H1 (cell line): ENCODE measurements around the gene ZNF587B. TPM values are rescaled to one million over a fixed set of nuclear protein-coding genes. Genes with fewer than 3 reads are reported as not detected.
"Not testable (repeated sequence)": the region's sequence is repeated elsewhere in the genome, so short reads cannot be mapped to it uniquely, and the experiment has no call there.

Source experiments
- CTCF ChIA-PET: fragments of 300-600 bp; sonication (Branson Sonifier 250); formaldehyde crosslinking; loops from one replicate; lab custom pipeline; 2021; ENCODE audit not compliant: partially characterized antibody; lab: Charles Lee
- POLR2A ChIA-PET: fragments of 300-600 bp; sonication (Branson Sonifier 250); formaldehyde crosslinking; loops from one replicate; lab custom pipeline; 2021; ENCODE audit warnings: inconsistent platforms; ENCODE audit not compliant: partially characterized antibody; lab: Charles Lee
- DNase-seq, 2 experiments: peaks; one replicate each; pipeline versions ENCODE4 v3.0.0 to v3.0.0-alpha.2; 2010 to 2022; ENCODE audit warnings: low spot score in 2 of 2, low read depth in 1 of 2, mixed read lengths in 1 of 2
- FAIRE-seq: peaks from 2 replicates; lab custom pipeline; 2011; peaks lifted over from hg19 to GRCh38; lab: Jason Lieb, UNC
- H2AFZ ChIP-seq: 2 replicates; pipeline ENCODE4 v1.8.1; 2012; ENCODE audit warnings: low read length, inconsistent platforms
- H2AK5ac ChIP-seq: 2 replicates; pipeline ENCODE4 v1.6.1; 2013; ENCODE audit warnings: low read depth, low read length
- H2BK120ac ChIP-seq: replicated peaks from 2 replicates; pipeline ENCODE3; 2013; ENCODE audit warnings: low read depth, low read length, inconsistent platforms
- H2BK12ac ChIP-seq: 2 replicates; pipeline ENCODE4 v1.6.1; 2013; ENCODE audit warnings: low read depth, low read length
- H2BK15ac ChIP-seq: 2 replicates; pipeline ENCODE4 v1.6.1; 2013; ENCODE audit warnings: low read length
- H2BK20ac ChIP-seq: 2 replicates; pipeline ENCODE4 v1.6.1; 2013; ENCODE audit warnings: low read length
- H2BK5ac ChIP-seq: 2 replicates; pipeline ENCODE4 v1.6.1; 2013; ENCODE audit warnings: low read depth, low read length
- H3K14ac ChIP-seq: 2 replicates; pipeline ENCODE4 v1.6.1; 2013; ENCODE audit warnings: inconsistent platforms; ENCODE audit not compliant: insufficient read length
- H3K18ac ChIP-seq: 2 replicates; pipeline ENCODE4 v1.6.1; 2013; ENCODE audit warnings: low read length; ENCODE audit errors: extremely low read depth
- H3K23ac ChIP-seq: 2 replicates; pipeline ENCODE4 v1.6.1; 2013; ENCODE audit warnings: inconsistent platforms; ENCODE audit not compliant: insufficient read length
- H3K23me2 ChIP-seq: 2 replicates; pipeline ENCODE4 v1.6.1; 2013; ENCODE audit warnings: low read depth, low read length
- H3K27ac ChIP-seq: 2 replicates; pipeline ENCODE4 v1.6.1; 2011; ENCODE audit warnings: low read depth, low read length, inconsistent platforms
- H3K27me3 ChIP-seq, 4 experiments: replicated peaks in 1 of 4; 1 replicate in 1 of 4; 2 replicates in 3 of 4; pipeline versions ENCODE4 v1.6.1 to v1.8.1; 2011 to 2013; ENCODE audit warnings: low read length in 3 of 4, mild to moderate bottlenecking in 3 of 4, inconsistent platforms in 2 of 4, mixed read lengths in 2 of 4, moderate library complexity in 1 of 4; ENCODE audit not compliant: control insufficient read depth in 3 of 4, insufficient read depth in 3 of 4; ENCODE audit errors: extremely low read depth in 1 of 4
- H3K36me3 ChIP-seq, 4 experiments: 2 replicates each; pipeline versions ENCODE4 v1.6.1 to v1.8.1; 2011 to 2013; ENCODE audit warnings: mild to moderate bottlenecking in 4 of 4, low read length in 3 of 4, moderate library complexity in 2 of 4, control low read depth in 1 of 4, inconsistent platforms in 1 of 4; ENCODE audit not compliant: insufficient read depth in 4 of 4, control insufficient read depth in 2 of 4
- H3K4ac ChIP-seq: replicated peaks from 2 replicates; pipeline ENCODE3; 2013; ENCODE audit warnings: low read length, low read depth, mixed read lengths, inconsistent platforms; ENCODE audit not compliant: insufficient read length
- H3K4me1 ChIP-seq, 4 experiments: replicated peaks in 1 of 4; 1 replicate in 1 of 4; 2 replicates in 3 of 4; pipeline versions ENCODE4 v1.6.1 to v1.8.1; 2011 to 2013; ENCODE audit warnings: low read length in 3 of 4, inconsistent platforms in 2 of 4, mixed read lengths in 1 of 4; ENCODE audit not compliant: insufficient read depth in 4 of 4, control insufficient read depth in 3 of 4
- H3K4me2 ChIP-seq, 2 experiments: 2 replicates each; pipeline versions ENCODE4 v1.6.1 to v1.8.1; 2011 to 2013; ENCODE audit warnings: low read depth in 2 of 2, low read length in 2 of 2, control low read depth in 1 of 2, inconsistent platforms in 1 of 2, mild to moderate bottlenecking in 1 of 2; ENCODE audit not compliant: insufficient read depth in 1 of 2
- H3K4me3 ChIP-seq, 4 experiments: fragments of 200-600, 300-600 bp in 1 of 4; sonication (generic), shearing (Covaris generic), sonication (Bioruptor Twin) in 1 of 4; 2 replicates each; pipeline versions ENCODE4 v1.5.1 to v1.8.1; 2011 to 2016; ENCODE audit warnings: low read length in 4 of 4, low read depth in 3 of 4, control low read depth in 2 of 4, inconsistent platforms in 2 of 4, mild to moderate bottlenecking in 2 of 4, mixed read lengths in 1 of 4, moderate library complexity in 1 of 4; ENCODE audit not compliant: insufficient read depth in 2 of 4; ENCODE audit errors: extremely low read depth in 1 of 4
- H3K56ac ChIP-seq: replicated peaks from 2 replicates; pipeline ENCODE3; 2013; ENCODE audit warnings: low read depth, mild to moderate bottlenecking, mixed read lengths, low read length, inconsistent platforms; ENCODE audit not compliant: insufficient read length
- H3K79me1 ChIP-seq: 2 replicates; pipeline ENCODE4 v1.6.1; 2013; ENCODE audit warnings: low read depth, low read length, control low read depth
- H3K79me2 ChIP-seq, 2 experiments: 2 replicates each; pipeline versions ENCODE4 v1.6.1 to v1.8.1; 2012 to 2013; ENCODE audit warnings: low read length in 2 of 2, mild to moderate bottlenecking in 2 of 2, inconsistent platforms in 1 of 2; ENCODE audit not compliant: insufficient read depth in 2 of 2, control insufficient read depth in 1 of 2
- H3K9ac ChIP-seq, 4 experiments: replicated peaks in 1 of 4; 1 replicate in 1 of 4; 2 replicates in 3 of 4; pipeline versions ENCODE4 v1.6.1 to v1.8.1; 2011 to 2013; ENCODE audit warnings: low read depth in 3 of 4, low read length in 3 of 4, control low read depth in 2 of 4, mild to moderate bottlenecking in 2 of 4, moderate library complexity in 2 of 4, inconsistent platforms in 1 of 4; ENCODE audit errors: extremely low read depth in 1 of 4
- H3K9me3 ChIP-seq, 2 experiments: 2 replicates each; pipeline versions ENCODE4 v1.6.1 to v1.8.1; 2012 to 2013; ENCODE audit warnings: mild to moderate bottlenecking in 2 of 2, moderate library complexity in 2 of 2, control low read depth in 1 of 2, inconsistent platforms in 1 of 2, low read depth in 1 of 2, low read length in 1 of 2, mixed read lengths in 1 of 2; ENCODE audit not compliant: insufficient read depth in 2 of 2
- H4K20me1 ChIP-seq, 2 experiments: replicated peaks in 1 of 2; 2 replicates each; pipeline versions ENCODE3 to v1.8.1; 2011 to 2013; ENCODE audit warnings: inconsistent platforms in 2 of 2, low read length in 2 of 2, mild to moderate bottlenecking in 1 of 2; ENCODE audit not compliant: insufficient read depth in 2 of 2, control insufficient read depth in 1 of 2
- H4K5ac ChIP-seq: 2 replicates; pipeline ENCODE4 v1.6.1; 2013; ENCODE audit warnings: low read length, low read depth, mixed read lengths, inconsistent platforms; ENCODE audit not compliant: insufficient read length
- H4K8ac ChIP-seq: 2 replicates; pipeline ENCODE4 v1.8.0; 2013; ENCODE audit warnings: mild to moderate bottlenecking, moderate library complexity, low read length, inconsistent platforms; ENCODE audit not compliant: insufficient read depth; ENCODE audit errors: extremely low read depth
- H4K91ac ChIP-seq: replicated peaks from 2 replicates; pipeline ENCODE3; 2013; ENCODE audit warnings: low read length, mixed read lengths, inconsistent platforms; ENCODE audit not compliant: insufficient read length
- POLR2AphosphoS5 ChIP-seq: IDR thresholded peaks from 2 replicates; pipeline ENCODE4 v1.6.1; 2011; ENCODE audit warnings: low read depth, low read length
- WGBS, 2 experiments: shearing (Covaris generic) in 1 of 2; methylation state at CpG; one replicate each; pipeline versions ENCODE4 v1.1.6 to v1.1.7; 2013 to 2015; ENCODE audit warnings: low lambda C conversion rate in 2 of 2, mixed read lengths in 2 of 2, inconsistent platforms in 1 of 2, low coverage in 1 of 2, missing lambda C conversion rate in 1 of 2; ENCODE audit not compliant: insufficient replicate concordance in 2 of 2, insufficient coverage in 1 of 2, insufficient read length in 1 of 2; ENCODE audit errors: extremely low coverage in 1 of 2, missing lambda C conversion rate in 1 of 2; 5-methylcytosine and 5-hydroxymethylcytosine counted together
- polyA plus RNA-seq, 7 experiments: library from polyadenylated mRNA; depleted of rRNA in 3 of 7; stranded (reverse) in 5 of 7; unstranded in 2 of 7; fragments of >200 nt in 5 of 7; fragments of 200-250 nt in 2 of 7; gene quantifications; 1 replicate in 5 of 7; 2 replicates in 1 of 7; 4 replicates in 1 of 7; pipeline versions ENCODE4 v1.2.1 to v1.2.3, GENCODE V29; 2011 to 2013; ENCODE audit warnings: missing spikeins in 2 of 7, mixed read lengths in 2 of 7
- total RNA-seq: library from RNA; stranded (reverse); fragmentation: NEBNext Ultra II Directional; extraction: Animal tissue kit (Norgen Biotek cat#: 25700); gene quantifications from 2 replicates; pipeline ENCODE4 v1.2.1, GENCODE V29; 2021

The ZNF587B gene
- total and polyA plus RNA-seq, 2 of the 8 experiments (the other 6 are each of a cell fraction or from before 2014, with no cell fraction given), result 13.8 to 60.1 TPM

DNA sequence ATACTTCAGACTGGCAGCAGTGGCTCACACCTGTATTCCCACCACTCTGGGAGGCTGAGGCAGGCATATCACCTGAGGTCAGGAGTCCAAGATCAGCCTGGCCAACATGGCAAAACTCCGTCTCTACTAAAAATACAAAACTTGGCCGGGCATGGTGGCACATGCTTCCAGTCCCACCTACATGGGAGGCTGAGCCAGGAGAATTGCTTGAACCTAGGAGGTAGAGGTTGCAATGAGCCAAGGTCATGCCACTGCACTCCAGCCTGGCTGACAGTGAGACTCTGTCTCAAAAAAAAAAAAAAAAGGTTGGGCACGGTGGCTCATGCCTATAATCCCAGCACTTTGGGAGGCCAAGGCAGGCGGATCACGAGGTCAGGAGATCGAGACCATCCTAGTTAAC lies 39.6 kb downstream of the ZNF587B start:
- POLR2A ChIA-PET, result interaction anchor here (1.3 to 8.7 kb wide), 9 partner anchors 8 to 133 kb away, joined by 3 to 94 read pairs (median 7); partner anchors contain the start of genes ZNF606 and ZNF814
- not testable (repeated sequence) for H3K4me3 ChIP-seq, H2BK12ac ChIP-seq, H2BK20ac ChIP-seq, H2AK5ac ChIP-seq, H3K4me1 ChIP-seq, H4K8ac ChIP-seq, FAIRE-seq, H3K4ac ChIP-seq, H2BK15ac ChIP-seq, H3K18ac ChIP-seq, H3K56ac ChIP-seq, H3K23me2 ChIP-seq, H3K23ac ChIP-seq, H3K27ac ChIP-seq, DNase-seq, H3K9ac ChIP-seq, H3K4me2 ChIP-seq, H2BK5ac ChIP-seq, H4K91ac ChIP-seq, H2AFZ ChIP-seq, H4K5ac ChIP-seq, H2BK120ac ChIP-seq, H3K27me3 ChIP-seq, H4K20me1 ChIP-seq, H3K14ac ChIP-seq
- WGBS, 2 experiments, result 90% methylated on average over 6 of the region's 6 CpGs; no CpG with 5 or more reads in 1 of the 2 experiments
- H3K79me1 ChIP-seq, result peaks cover 10% of the 10 kb centered on the region
- peaks cover 32 to 35% of the 10 kb centered on the region in 2 experiments for H3K9me3 ChIP-seq
- 0 out of 2 replicates have a peak, but pooled peaks have one; percentile 18 for TF ChIP-seq POLR2AphosphoS5
- CTCF ChIA-PET, result interaction anchor here (1.4 kb wide), 1 partner anchor 15 kb away, joined by 4 read pairs; no protein-coding TSS in a partner anchor
- H3K36me3 ChIP-seq, result peaks cover 29 to 76% (median 49%) of the 10 kb centered on the region in 4 experiments
- peaks cover 5 to 68% of the 10 kb centered on the region in 2 experiments for H3K79me2 ChIP-seq
